HepG2 (cell line): Measurements from ENCODE around the gene JMJD8. TPM values are rescaled to one million over a fixed set of nuclear protein-coding genes. Genes with fewer than 3 reads are reported as not detected.

ENCODE experiments used
- ATM ChIP-seq: fragments of 450-650 bp; IDR thresholded peaks from 2 replicates; pipeline ENCODE4 v1.7.1; 2017; ENCODE audit warnings: mild to moderate bottlenecking, borderline replicate concordance
- CHD4 ChIP-seq: fragments of 200-600 bp; sonication (generic); IDR thresholded peaks from 2 replicates; pipeline ENCODE4 v1.7.0; 2017; ENCODE audit warnings: mild to moderate bottlenecking, low read length, borderline replicate concordance
- SPEN ChIP-seq: sonication (generic); formaldehyde crosslinking; IDR thresholded peaks from 2 replicates; pipeline ENCODE4 v1.5.1; 2020; ENCODE audit warnings: low read depth, mild to moderate bottlenecking, missing genetic modification reagents
- TCF12 ChIP-seq, 2 experiments: fragments of 450-650 bp in 1 of 2; sonication (generic) in 1 of 2; formaldehyde crosslinking in 1 of 2; IDR thresholded peaks; 2 replicates each; pipeline versions ENCODE4 v1.6.1 to v1.8.0; 2017 to 2022; ENCODE audit warnings: antibody characterized with exemption in 1 of 2, mild to moderate bottlenecking in 1 of 2, missing genetic modification reagents in 1 of 2, moderate library complexity in 1 of 2
- ZNF235 ChIP-seq: sonication (generic); formaldehyde crosslinking; IDR thresholded peaks from 2 replicates; pipeline ENCODE4 v1.8.1; 2023; ENCODE audit warnings: mild to moderate bottlenecking, missing genetic modification reagents, borderline replicate concordance
- ZNF329 ChIP-seq: sonication (generic); formaldehyde crosslinking; IDR thresholded peaks from 2 replicates; pipeline ENCODE4 v1.9.0; 2021; ENCODE audit warnings: low read depth, mild to moderate bottlenecking, missing genetic modification reagents
- ZNF615 ChIP-seq: sonication (generic); formaldehyde crosslinking; IDR thresholded peaks from 2 replicates; pipeline ENCODE4 v1.5.0; 2020; ENCODE audit warnings: mild to moderate bottlenecking, missing genetic modification reagents, borderline replicate concordance
- polyA plus RNA-seq, 8 experiments: library from polyadenylated mRNA; depleted of rRNA in 3 of 8; stranded (reverse) in 7 of 8; unstranded in 1 of 8; fragments of >200 nt; fragmentation: Illumina TruSeq in 4 of 8; extraction: Trizol in 4 of 8; gene quantifications; 2 replicates each; pipeline versions ENCODE4 v1.2.1 to v1.2.3, GENCODE V29; 2011 to 2016; ENCODE audit warnings: low read depth in 4 of 8, missing spikeins in 1 of 8, mixed read lengths in 1 of 8; ENCODE audit not compliant: insufficient read depth in 1 of 8
- total RNA-seq, 5 experiments: library from RNA; depleted of rRNA; stranded (reverse); fragments of >200 nt; fragmentation: Illumina TruSeq; extraction: Trizol; gene quantifications; 2 replicates each; pipeline ENCODE4 v1.2.3, GENCODE V29; 2016; ENCODE audit warnings: low read depth in 1 of 5
- TF ChIP-seq, protein P1 (sequence below), 2 experiments: fragments of 450-650 bp in 1 of 2; sonication (generic) in 1 of 2; formaldehyde crosslinking; IDR thresholded peaks; 2 replicates each; pipeline versions ENCODE4 v1.5.0 to v1.8.0; 2020 to 2022; ENCODE audit warnings: mild to moderate bottlenecking in 1 of 2, missing genetic modification reagents in 1 of 2
- TF ChIP-seq, protein P2 (sequence below): sonication (generic); formaldehyde crosslinking; IDR thresholded peaks from 2 replicates; pipeline ENCODE4 v1.4.0; 2020; ENCODE audit warnings: missing genetic modification reagents, borderline replicate concordance
- TF ChIP-seq, protein P3 (sequence below), 2 experiments: sonication (generic) in 1 of 2; formaldehyde crosslinking in 1 of 2; IDR thresholded peaks; 2 replicates each; pipeline versions ENCODE4 v1.4.0 to v1.6.1; 2016 to 2020; ENCODE audit warnings: borderline replicate concordance in 1 of 2, low read depth in 1 of 2, mild to moderate bottlenecking in 1 of 2, missing genetic modification reagents in 1 of 2
- TF ChIP-seq, protein P4 (sequence below): sonication (generic); formaldehyde crosslinking; IDR thresholded peaks from 2 replicates; pipeline ENCODE4; 2020; ENCODE audit warnings: missing genetic modification reagents, mild to moderate bottlenecking, borderline replicate concordance
- TF ChIP-seq, protein P5 (sequence below): sonication (generic); formaldehyde crosslinking; IDR thresholded peaks from 2 replicates; pipeline ENCODE4 v1.4.0; 2020; ENCODE audit warnings: missing genetic modification reagents
- TF ChIP-seq, protein P6 (sequence below): sonication (generic); formaldehyde crosslinking; IDR thresholded peaks from 2 replicates; pipeline ENCODE4 v1.4.0; 2020; ENCODE audit warnings: missing genetic modification reagents

Gene JMJD8
- total and polyA plus RNA-seq, 2 of the 13 experiments (the other 11 are each of a cell fraction or from before 2014, with no cell fraction given) = 2.6 to 11.8 TPM

DNA sequence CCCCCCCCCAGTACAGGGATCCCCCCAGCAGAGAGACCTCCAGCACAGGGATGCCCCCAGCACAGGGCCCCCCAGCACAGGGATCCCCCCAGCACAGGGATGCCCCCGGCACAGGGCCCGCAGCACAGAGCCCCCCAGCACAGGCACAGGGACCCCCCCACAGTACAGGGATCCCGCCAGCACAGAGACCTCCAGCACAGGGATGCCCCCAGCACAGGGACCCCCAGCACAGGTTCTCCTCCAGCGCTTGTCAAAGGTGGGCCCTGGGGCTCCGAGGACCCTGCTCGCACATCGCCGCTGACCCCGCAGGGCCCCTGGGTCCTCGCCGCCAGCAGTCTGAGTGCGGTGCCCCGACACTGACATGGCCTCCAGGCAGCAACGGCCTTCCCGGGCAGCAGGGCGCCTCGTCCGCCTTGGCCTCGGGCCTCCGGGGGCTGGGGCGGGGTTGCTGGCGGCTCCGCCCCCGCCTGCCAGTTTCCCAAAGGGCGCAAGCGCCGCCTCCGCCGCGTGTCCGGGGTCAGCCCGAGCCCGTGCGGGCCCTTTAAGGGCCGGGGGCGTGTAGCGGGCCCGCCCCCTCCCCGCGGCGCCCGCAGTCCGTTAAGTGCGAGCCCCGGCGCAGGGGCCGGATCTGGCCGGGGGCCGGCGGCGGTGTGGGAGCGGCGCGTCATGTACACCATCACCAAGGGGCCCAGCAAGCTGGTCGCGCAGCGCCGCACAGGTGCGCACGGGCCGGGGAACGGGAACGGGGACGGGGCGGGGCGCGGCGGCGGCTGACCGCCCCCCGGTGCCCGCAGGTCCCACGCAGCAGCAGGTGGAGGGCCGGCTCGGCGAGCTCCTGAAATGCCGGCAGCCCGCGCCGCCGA lies 42.6 kb downstream of the JMJD8 start, which contains the start of gene MCRIP2 (continued):
- TF ChIP-seq, protein P1, sequence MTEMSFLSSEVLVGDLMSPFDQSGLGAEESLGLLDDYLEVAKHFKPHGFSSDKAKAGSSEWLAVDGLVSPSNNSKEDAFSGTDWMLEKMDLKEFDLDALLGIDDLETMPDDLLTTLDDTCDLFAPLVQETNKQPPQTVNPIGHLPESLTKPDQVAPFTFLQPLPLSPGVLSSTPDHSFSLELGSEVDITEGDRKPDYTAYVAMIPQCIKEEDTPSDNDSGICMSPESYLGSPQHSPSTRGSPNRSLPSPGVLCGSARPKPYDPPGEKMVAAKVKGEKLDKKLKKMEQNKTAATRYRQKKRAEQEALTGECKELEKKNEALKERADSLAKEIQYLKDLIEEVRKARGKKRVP (CRISPR knock-in tag; IDR thresholded peaks at IDR 0.05) = peak in 1 of 2 experiments; percentile 58; a peak in 2 of 4 replicates
- TF ChIP-seq ZNF329 (CRISPR knock-in tag) (0 out of 2 replicates have a peak, but pooled peaks have one; percentile 19), ZNF615 (no peak), TCF12 (IDR thresholded peaks at IDR 0.05) (no peak), TCF12 (CRISPR knock-in tag; IDR thresholded peaks at IDR 0.05) (0 out of 2 replicates have a peak, but pooled peaks have one; percentile 40), SPEN (CRISPR knock-in tag) (peak; percentile 78), CHD4 (no peak), ATM (no peak), ZNF235 (CRISPR knock-in tag) (0 out of 2 replicates have a peak, but pooled peaks have one; percentile 52)
- TF ChIP-seq, protein P2, sequence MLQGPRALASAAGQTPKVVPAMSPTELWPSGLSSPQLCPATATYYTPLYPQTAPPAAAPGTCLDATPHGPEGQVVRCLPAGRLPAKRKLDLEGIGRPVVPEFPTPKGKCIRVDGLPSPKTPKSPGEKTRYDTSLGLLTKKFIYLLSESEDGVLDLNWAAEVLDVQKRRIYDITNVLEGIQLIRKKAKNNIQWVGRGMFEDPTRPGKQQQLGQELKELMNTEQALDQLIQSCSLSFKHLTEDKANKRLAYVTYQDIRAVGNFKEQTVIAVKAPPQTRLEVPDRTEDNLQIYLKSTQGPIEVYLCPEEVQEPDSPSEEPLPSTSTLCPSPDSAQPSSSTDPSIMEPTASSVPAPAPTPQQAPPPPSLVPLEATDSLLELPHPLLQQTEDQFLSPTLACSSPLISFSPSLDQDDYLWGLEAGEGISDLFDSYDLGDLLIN = no peak
- TF ChIP-seq, protein P3, sequence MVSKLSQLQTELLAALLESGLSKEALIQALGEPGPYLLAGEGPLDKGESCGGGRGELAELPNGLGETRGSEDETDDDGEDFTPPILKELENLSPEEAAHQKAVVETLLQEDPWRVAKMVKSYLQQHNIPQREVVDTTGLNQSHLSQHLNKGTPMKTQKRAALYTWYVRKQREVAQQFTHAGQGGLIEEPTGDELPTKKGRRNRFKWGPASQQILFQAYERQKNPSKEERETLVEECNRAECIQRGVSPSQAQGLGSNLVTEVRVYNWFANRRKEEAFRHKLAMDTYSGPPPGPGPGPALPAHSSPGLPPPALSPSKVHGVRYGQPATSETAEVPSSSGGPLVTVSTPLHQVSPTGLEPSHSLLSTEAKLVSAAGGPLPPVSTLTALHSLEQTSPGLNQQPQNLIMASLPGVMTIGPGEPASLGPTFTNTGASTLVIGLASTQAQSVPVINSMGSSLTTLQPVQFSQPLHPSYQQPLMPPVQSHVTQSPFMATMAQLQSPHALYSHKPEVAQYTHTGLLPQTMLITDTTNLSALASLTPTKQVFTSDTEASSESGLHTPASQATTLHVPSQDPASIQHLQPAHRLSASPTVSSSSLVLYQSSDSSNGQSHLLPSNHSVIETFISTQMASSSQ (IDR thresholded peaks at IDR 0.05; ENCODE audit: low read depth) = no peak
- TF ChIP-seq, protein P3 (CRISPR knock-in tag; IDR thresholded peaks at IDR 0.05; ENCODE audit: borderline replicate concordance) = no peak
- TF ChIP-seq, protein P4, sequence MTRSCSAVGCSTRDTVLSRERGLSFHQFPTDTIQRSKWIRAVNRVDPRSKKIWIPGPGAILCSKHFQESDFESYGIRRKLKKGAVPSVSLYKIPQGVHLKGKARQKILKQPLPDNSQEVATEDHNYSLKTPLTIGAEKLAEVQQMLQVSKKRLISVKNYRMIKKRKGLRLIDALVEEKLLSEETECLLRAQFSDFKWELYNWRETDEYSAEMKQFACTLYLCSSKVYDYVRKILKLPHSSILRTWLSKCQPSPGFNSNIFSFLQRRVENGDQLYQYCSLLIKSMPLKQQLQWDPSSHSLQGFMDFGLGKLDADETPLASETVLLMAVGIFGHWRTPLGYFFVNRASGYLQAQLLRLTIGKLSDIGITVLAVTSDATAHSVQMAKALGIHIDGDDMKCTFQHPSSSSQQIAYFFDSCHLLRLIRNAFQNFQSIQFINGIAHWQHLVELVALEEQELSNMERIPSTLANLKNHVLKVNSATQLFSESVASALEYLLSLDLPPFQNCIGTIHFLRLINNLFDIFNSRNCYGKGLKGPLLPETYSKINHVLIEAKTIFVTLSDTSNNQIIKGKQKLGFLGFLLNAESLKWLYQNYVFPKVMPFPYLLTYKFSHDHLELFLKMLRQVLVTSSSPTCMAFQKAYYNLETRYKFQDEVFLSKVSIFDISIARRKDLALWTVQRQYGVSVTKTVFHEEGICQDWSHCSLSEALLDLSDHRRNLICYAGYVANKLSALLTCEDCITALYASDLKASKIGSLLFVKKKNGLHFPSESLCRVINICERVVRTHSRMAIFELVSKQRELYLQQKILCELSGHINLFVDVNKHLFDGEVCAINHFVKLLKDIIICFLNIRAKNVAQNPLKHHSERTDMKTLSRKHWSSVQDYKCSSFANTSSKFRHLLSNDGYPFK (CRISPR knock-in tag) = peak; percentile 98
- TF ChIP-seq, protein P5, sequence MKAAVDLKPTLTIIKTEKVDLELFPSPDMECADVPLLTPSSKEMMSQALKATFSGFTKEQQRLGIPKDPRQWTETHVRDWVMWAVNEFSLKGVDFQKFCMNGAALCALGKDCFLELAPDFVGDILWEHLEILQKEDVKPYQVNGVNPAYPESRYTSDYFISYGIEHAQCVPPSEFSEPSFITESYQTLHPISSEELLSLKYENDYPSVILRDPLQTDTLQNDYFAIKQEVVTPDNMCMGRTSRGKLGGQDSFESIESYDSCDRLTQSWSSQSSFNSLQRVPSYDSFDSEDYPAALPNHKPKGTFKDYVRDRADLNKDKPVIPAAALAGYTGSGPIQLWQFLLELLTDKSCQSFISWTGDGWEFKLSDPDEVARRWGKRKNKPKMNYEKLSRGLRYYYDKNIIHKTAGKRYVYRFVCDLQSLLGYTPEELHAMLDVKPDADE (CRISPR knock-in tag) = peak; percentile 9; the same call in 1 of the 2 replicates
- TF ChIP-seq, protein P6, sequence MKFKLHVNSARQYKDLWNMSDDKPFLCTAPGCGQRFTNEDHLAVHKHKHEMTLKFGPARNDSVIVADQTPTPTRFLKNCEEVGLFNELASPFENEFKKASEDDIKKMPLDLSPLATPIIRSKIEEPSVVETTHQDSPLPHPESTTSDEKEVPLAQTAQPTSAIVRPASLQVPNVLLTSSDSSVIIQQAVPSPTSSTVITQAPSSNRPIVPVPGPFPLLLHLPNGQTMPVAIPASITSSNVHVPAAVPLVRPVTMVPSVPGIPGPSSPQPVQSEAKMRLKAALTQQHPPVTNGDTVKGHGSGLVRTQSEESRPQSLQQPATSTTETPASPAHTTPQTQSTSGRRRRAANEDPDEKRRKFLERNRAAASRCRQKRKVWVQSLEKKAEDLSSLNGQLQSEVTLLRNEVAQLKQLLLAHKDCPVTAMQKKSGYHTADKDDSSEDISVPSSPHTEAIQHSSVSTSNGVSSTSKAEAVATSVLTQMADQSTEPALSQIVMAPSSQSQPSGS (CRISPR knock-in tag) = no peak
